ENCODE measurements around the gene RPS6KB2.
"Not testable (repeated sequence)": the region's sequence is repeated elsewhere in the genome, so short reads cannot be mapped to it uniquely, and the experiment has no call there.

The RPS6KB2 gene

GRCh38 chr11:67464411-67465188 is 36.3 kb downstream of the RPS6KB2 start:
- H2AFZ ChIP-seq (ENCODE audit: low read depth) = peak overlapping the region; percentile 71
- H3K4me2 ChIP-seq = peak overlapping the region; percentile 71
- peak overlapping the region; percentile 50 for H3K27ac ChIP-seq
- no peaks in the 10 kb centered on the region for H3K36me3 ChIP-seq (ENCODE audit: insufficient read depth)
- no peaks in the 10 kb centered on the region for H3K79me2 ChIP-seq (ENCODE audit: insufficient read depth, low read depth)
- no peak overlapping the region for H3K4me3 ChIP-seq (IDR thresholded peaks at IDR 0.05; ENCODE audit: insufficient read depth, low read depth, low read length)
- H4K20me1 ChIP-seq (ENCODE audit: insufficient read depth) = no peaks in the 10 kb centered on the region
- H3K27me3 ChIP-seq (ENCODE audit: insufficient read depth, low read depth) = no peaks in the 10 kb centered on the region; the same call in 1 of the 2 replicates
- peaks cover 17% of the 10 kb centered on the region for H3K4me1 ChIP-seq (ENCODE audit: low read depth, poor library complexity, severe bottlenecking)
- H3K9ac ChIP-seq = peak overlapping the region; percentile 74; the same call in 1 of the 2 replicates
- no peak for TF ChIP-seq CTCF (conservative IDR thresholded peaks at IDR 0.05; ENCODE audit: low read depth, low read length)

GRCh38 chr11:67465189-67465510 is 36.9 kb downstream of the RPS6KB2 start:
- Histone ChIP-seq H3K36me3 (ENCODE audit: insufficient read depth) (no peaks in the 10 kb centered on the region), H3K27ac (peak overlapping the region; percentile 50), H3K79me2 (ENCODE audit: insufficient read depth, low read depth) (no peaks in the 10 kb centered on the region), H4K20me1 (ENCODE audit: insufficient read depth) (no peaks in the 10 kb centered on the region), H3K4me2 (peak overlapping the region; percentile 71), H3K4me1 (ENCODE audit: low read depth, poor library complexity, severe bottlenecking) (peaks cover 22% of the 10 kb centered on the region), H3K9ac (peak overlapping the region; percentile 74; the same call in 1 of the 2 replicates), H3K4me3 (IDR thresholded peaks at IDR 0.05; ENCODE audit: insufficient read depth, low read depth, low read length) (no peak overlapping the region), H3K27me3 (ENCODE audit: insufficient read depth, low read depth) (no peaks in the 10 kb centered on the region; the same call in 1 of the 2 replicates), H2AFZ (ENCODE audit: low read depth) (peak overlapping the region; percentile 71; the same call in 1 of the 2 replicates)
- no peak for TF ChIP-seq CTCF (conservative IDR thresholded peaks at IDR 0.05; ENCODE audit: low read depth, low read length)

DNA sequence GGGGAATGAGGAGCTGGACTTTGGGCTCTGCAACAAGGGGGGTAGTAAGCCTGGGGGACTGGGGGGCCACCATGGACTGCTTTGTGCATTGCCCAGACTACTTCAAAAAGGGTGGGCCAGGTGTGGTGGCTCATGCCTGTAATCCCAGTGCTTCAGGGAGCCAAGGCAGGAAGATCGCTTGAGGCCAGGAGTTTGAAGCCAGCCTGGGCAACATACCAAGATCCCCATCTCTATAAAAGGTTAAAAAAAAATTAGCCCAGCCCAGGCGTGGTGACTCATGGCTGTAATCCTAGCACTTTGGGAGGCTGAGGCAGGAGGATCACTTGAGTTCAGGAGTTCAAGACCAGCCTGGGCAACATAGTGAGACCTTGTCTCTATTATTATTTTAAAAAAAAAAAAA is 37.2 kb downstream of the RPS6KB2 start:
- not testable (repeated sequence) for H4K20me1 ChIP-seq (ENCODE audit: insufficient read depth); H3K36me3 ChIP-seq (ENCODE audit: insufficient read depth); H2AFZ ChIP-seq (ENCODE audit: low read depth); H3K27ac ChIP-seq; H3K27me3 ChIP-seq (ENCODE audit: insufficient read depth, low read depth); H3K79me2 ChIP-seq (ENCODE audit: insufficient read depth, low read depth); H3K4me3 ChIP-seq (IDR thresholded peaks at IDR 0.05; ENCODE audit: insufficient read depth, low read depth, low read length)
- Histone ChIP-seq H3K9ac (peak overlapping the region; percentile 74; the same call in 1 of the 2 replicates), H3K4me1 (ENCODE audit: low read depth, poor library complexity, severe bottlenecking) (peaks cover 22% of the 10 kb centered on the region), H3K4me2 (peak overlapping the region; percentile 71)

GRCh38 chr11:67466367-67466766 is 38.1 kb downstream of the RPS6KB2 start:
- no peaks in the 10 kb centered on the region for H4K20me1 ChIP-seq (ENCODE audit: insufficient read depth)
- no peaks in the 10 kb centered on the region for H3K36me3 ChIP-seq (ENCODE audit: insufficient read depth)
- H2AFZ ChIP-seq (ENCODE audit: low read depth) = no peak overlapping the region
- H3K27me3 ChIP-seq (ENCODE audit: insufficient read depth, low read depth) = no peaks in the 10 kb centered on the region
- H3K4me2 ChIP-seq = no peak overlapping the region
- H3K79me2 ChIP-seq (ENCODE audit: insufficient read depth, low read depth) = no peaks in the 10 kb centered on the region
- H3K27ac ChIP-seq = no peak overlapping the region
- peaks cover 22% of the 10 kb centered on the region for H3K4me1 ChIP-seq (ENCODE audit: low read depth, poor library complexity, severe bottlenecking)
- no peak overlapping the region for H3K9ac ChIP-seq
- H3K4me3 ChIP-seq (IDR thresholded peaks at IDR 0.05; ENCODE audit: insufficient read depth, low read depth, low read length) = no peak overlapping the region
- TF ChIP-seq CTCF (conservative IDR thresholded peaks at IDR 0.05; ENCODE audit: low read depth, low read length) = no peak
